GM12891 (cell line): ENCODE data around the gene CD22.

Experiments
- PAX5 ChIP-seq: IDR thresholded peaks from 2 replicates; pipeline ENCODE4 v1.6.1; 2011; ENCODE audit warnings: low read length, moderate library complexity, mild to moderate bottlenecking; ENCODE audit not compliant: insufficient read depth, severe bottlenecking
- POLR2A ChIP-seq: IDR thresholded peaks from 2 replicates; pipeline ENCODE4 v1.6.1; 2011; ENCODE audit warnings: low read depth, low read length, control low read depth
- POLR2AphosphoS5 ChIP-seq: IDR thresholded peaks from 2 replicates; pipeline ENCODE4 v1.6.1; 2011; ENCODE audit warnings: low read depth, low read length, control low read depth
- POU2F2 ChIP-seq: IDR thresholded peaks from 2 replicates; pipeline ENCODE4 v1.6.1; 2011; ENCODE audit warnings: low read depth, mild to moderate bottlenecking, control low read depth, low read length, moderate library complexity
- SPI1 ChIP-seq: IDR thresholded peaks from 2 replicates; pipeline ENCODE4 v1.6.1; 2011; ENCODE audit warnings: low read depth, low read length, control low read depth
- TAF1 ChIP-seq: IDR thresholded peaks from 2 replicates; pipeline ENCODE4 v1.6.1; 2011; ENCODE audit warnings: low read depth, low read length, control low read depth

DNA sequence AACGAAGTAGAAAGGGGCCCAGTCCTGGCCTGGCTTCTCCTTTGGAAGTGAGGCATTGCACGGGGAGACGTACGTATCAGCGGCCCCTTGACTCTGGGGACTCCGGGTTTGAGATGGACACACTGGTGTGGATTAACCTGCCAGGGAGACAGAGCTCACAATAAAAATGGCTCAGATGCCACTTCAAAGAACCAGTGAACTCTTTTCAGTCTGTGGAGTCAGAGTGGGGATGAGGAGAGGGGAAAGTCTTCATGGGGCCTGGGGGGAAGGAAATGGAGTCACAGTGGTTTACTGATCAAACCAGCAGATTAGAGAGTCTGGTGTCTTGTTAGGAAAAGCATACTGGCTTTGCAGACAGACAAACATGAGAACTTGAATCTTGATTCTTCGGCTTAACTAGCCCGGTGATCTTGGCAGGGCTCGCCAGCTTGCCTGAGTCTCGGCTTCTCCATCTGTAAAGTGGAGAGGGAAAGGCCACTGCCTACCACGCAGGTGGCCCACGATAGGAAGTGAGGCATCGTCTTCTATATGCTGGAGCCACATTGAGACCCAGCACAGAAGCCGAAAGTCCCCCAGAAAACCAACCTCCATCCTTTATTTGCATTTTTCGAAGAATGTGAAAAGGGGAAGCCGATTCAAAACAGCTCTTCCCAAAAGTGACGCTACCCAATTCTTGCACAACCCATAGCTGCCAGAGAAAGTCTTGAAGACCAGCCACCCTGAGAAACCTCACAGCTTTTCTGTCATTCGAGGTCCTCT, 18.4 kb downstream of the CD22 start, which contains the start of gene FFAR1:
- TF ChIP-seq TAF1 (peak; percentile 55; the same call in 1 of the 2 replicates), SPI1 (peak; percentile 93), POLR2AphosphoS5 (no peak; the same call in 1 of the 2 replicates), POLR2A (peak; percentile 82), PAX5 (no peak), POU2F2 (peak; percentile 94)
